IgD-negative memory B cell (primary cell): ENCODE measurements around the gene SPOUT1. TPM values are rescaled to one million over a fixed set of nuclear protein-coding genes. Genes with fewer than 3 reads are reported as not detected.
"Not testable (repeated sequence)": the region's sequence is repeated elsewhere in the genome, so short reads cannot be mapped to it uniquely, and the experiment has no call there.

Experiments used
- H3K27ac Mint-ChIP-seq, 3 donors: one replicate each; pipeline ENCODE4 v1.8.0; 2020 to 2022; ENCODE audit warnings: mild to moderate bottlenecking in 3 of 3, mixed read lengths in 3 of 3, moderate library complexity in 1 of 3
- H3K27me3 Mint-ChIP-seq: one replicate; pipeline ENCODE4 v1.8.0; 2021; ENCODE audit warnings: mixed read lengths
- H3K36me3 Mint-ChIP-seq: one replicate; pipeline ENCODE4 v1.8.0; 2020; ENCODE audit warnings: mild to moderate bottlenecking, mixed read lengths
- H3K4me1 Mint-ChIP-seq, 3 donors: one replicate each; pipeline ENCODE4 v1.8.0; 2020 to 2022; ENCODE audit warnings: mixed read lengths in 3 of 3, mild to moderate bottlenecking in 1 of 3
- H3K4me3 Mint-ChIP-seq, 4 donors: one replicate each; pipeline ENCODE4 v1.8.0; 2020 to 2022; ENCODE audit warnings: mild to moderate bottlenecking in 4 of 4, mixed read lengths in 4 of 4, moderate library complexity in 3 of 4
- H3K9me3 Mint-ChIP-seq, 3 donors: one replicate each; pipeline ENCODE4 v1.8.0; 2020 to 2021; ENCODE audit warnings: mixed read lengths in 3 of 3, mild to moderate bottlenecking in 1 of 3
- polyA plus RNA-seq: library from polyadenylated mRNA; unstranded; fragments of 300-500 nt; fragmentation: Illumina TruSeq; gene quantifications from one replicate; pipeline ENCODE4 v1.2.3, GENCODE V29; 2021

The SPOUT1 gene
- polyA plus RNA-seq, 1 donor from 2014 or later: 65.2 TPM

GRCh38 chr9:128846680-128847030, 17.1 kb upstream of the SPOUT1 start:
- Mint-ChIP-seq H3K4me1 (peaks cover 0 to 3% (median 0%) of the 10 kb centered on the region in 3 donors), H3K36me3 (peaks cover 4% of the 10 kb centered on the region), H3K9me3 (peaks cover 0 to 11% (median 6%) of the 10 kb centered on the region in 3 donors), H3K27me3 (no peaks in the 10 kb centered on the region), H3K27ac (no peak overlapping the region), H3K4me3 (no peak overlapping the region)

DNA sequence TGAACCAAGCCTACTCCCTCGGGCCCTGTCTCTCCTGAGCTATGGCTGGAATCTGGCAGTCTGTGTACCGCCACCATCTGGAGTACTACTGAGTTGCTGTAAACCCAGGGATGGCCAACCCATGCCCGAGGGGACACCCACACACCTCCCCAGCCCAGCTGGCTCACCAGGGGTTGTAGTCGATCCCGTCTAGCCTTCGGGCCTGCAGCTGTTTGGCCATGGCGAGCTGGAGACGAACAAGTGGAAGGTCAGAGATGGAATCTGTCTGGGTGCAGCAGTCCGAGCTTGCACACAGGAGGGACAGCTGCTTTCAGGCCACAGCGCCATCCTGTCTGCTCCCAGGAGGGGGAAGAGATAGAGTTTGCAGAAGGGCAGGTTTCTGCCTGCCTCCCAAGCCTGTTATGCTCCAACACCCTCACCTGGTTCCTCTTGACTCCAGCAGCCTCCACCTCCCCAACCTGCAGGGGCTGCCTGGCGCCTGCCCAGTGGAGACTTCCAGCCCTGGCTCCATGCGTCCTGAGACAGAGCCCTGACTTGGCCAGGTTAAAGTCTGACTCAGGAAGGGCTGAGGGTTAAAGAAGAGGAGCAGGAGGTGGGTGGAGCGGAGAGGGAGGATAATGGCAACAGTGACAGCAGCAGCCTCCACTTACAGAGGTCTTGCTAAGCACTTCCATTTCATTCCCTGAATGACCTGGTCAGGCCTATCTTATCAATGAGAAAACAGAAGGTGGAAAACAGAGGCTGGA, 15.8 kb upstream of the SPOUT1 start:
- Mint-ChIP-seq H3K4me1 (peaks cover 0 to 3% (median 0%) of the 10 kb centered on the region in 3 donors), H3K27me3 (no peaks in the 10 kb centered on the region), H3K4me3 (no peak overlapping the region), H3K27ac (no peak overlapping the region), H3K36me3 (peaks cover 2% of the 10 kb centered on the region), H3K9me3 (no peaks in the 10 kb centered on the region)

DNA sequence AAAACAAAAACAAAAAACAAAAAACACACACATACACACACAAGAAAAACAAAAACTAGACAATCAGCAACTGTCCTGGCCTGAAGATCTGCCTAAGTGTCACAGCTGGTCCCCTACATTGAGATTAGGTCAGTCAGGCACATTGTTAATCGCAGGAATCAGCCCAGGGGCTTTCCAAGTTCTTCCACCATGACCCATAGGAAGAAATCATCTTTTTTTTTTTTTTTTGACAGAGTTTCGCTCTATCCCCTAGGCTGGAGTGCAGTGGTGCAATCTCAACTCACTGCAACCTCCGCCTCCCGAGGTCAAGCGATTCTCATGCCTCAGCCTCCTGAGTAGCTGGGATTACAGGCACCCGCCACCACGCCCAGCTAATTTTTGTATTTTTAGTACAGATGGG, 13.6 kb upstream of the SPOUT1 start:
- not testable (repeated sequence) for H3K36me3 Mint-ChIP-seq, H3K27me3 Mint-ChIP-seq, H3K4me1 Mint-ChIP-seq, H3K27ac Mint-ChIP-seq, H3K9me3 Mint-ChIP-seq, H3K4me3 Mint-ChIP-seq

DNA sequence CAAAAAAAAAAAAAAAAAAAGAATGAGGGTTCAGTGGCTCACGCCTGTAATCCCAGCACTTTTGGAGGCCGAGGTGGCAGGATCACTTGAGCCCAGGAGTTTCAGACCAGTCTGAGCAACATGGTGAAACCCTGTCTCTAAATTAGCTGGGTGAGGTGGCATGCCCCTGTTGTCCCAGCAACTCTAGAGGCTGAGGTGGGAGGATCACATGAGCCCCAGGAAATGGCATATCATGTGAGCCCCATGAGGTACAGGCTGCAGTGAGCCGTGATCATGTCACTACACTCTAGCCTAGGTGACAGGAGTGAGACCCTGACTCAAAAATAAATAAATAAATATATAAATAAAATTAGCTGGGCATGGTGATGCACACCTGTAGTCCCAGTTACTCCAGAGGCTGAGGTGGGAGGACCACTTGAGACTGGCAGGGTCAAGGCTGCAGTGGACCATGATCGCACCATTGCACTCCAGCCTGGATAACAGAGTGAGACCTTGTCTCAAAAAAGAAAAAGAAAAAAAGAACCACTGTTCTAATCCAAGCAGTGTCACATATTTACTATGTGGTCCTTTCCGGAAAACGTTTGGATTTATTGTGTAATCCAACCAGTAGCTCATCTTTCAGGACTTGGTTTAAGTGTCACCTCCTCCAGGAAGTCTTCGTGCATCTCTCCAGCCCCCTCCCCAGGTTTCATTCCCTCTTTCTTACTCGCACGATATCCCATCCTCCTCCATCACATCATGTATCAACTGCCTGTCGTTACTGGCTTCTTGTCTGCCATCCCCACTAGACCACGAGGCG, 12.3 kb upstream of the SPOUT1 start:
- H3K27ac Mint-ChIP-seq: no peak overlapping the region
- peaks cover 5% of the 10 kb centered on the region for H3K36me3 Mint-ChIP-seq
- peaks cover 0 to 3% (median 0%) of the 10 kb centered on the region in 3 donors for H3K4me1 Mint-ChIP-seq
- no peak overlapping the region for H3K4me3 Mint-ChIP-seq
- no peaks in the 10 kb centered on the region for H3K9me3 Mint-ChIP-seq
- H3K27me3 Mint-ChIP-seq: no peaks in the 10 kb centered on the region

DNA sequence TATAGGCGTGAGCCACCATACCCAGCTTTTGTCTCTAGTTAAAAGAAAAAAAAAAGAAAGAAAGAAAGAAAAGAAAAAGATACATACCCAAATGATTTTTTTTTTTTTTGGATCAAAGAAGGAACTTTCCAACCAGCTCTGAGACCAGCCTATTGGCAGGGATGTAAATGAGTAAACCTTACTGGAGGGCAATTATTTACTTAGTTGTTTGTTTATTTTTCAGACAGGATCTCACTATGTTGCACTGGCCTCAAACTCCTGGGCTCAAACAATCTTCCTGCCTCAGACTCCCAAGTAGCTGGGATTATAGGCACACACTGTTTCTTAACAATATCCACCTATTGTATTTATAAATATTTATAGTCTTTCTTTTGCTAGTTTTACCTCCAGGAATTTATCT, 10.9 kb upstream of the SPOUT1 start:
- Mint-ChIP-seq H3K27me3 (no peaks in the 10 kb centered on the region), H3K9me3 (no peaks in the 10 kb centered on the region), H3K27ac (no peak overlapping the region), H3K4me3 (no peak overlapping the region), H3K36me3 (peaks cover 5% of the 10 kb centered on the region), H3K4me1 (peaks cover 0 to 3% (median 2%) of the 10 kb centered on the region in 3 donors)

GRCh38 chr9:128838338-128838737, 8.7 kb upstream of the SPOUT1 start:
- Mint-ChIP-seq H3K9me3 (no peaks in the 10 kb centered on the region), H3K27me3 (no peaks in the 10 kb centered on the region), H3K27ac (no peak overlapping the region), H3K36me3 (peaks cover 5% of the 10 kb centered on the region), H3K4me1 (peaks cover 0 to 3% (median 2%) of the 10 kb centered on the region in 3 donors), H3K4me3 (no peak overlapping the region)

DNA sequence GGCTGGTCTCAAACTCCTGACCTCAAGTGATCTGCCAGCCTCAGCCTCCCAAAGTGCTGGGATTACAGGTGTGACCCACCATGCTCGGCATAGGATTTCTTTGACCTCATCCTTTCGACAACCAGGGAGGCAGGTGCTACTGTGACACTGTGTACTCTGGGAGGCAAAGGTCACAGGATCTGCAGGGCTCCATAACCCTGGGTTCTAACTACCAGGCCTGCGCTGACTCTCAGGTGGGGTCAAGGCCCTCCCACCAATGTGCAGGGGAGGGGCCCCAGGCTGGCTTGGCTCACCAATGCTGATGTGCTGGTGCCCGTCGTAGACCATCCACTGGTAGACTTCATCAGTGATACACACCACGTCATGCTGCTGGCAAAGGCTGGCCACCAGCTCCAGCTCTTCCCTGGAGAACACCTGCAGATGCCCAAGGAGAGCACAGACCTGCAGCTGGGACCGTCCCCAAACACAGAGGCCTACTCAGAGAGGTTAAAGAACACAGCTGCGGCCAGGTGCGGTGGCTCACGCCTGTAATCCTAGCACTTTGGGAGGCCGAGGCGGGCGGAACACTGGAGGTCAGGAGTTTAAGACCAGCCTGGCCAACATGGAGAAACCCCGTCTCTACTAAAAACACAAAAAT, 7.0 kb upstream of the SPOUT1 start:
- Mint-ChIP-seq H3K9me3 (no peaks in the 10 kb centered on the region), H3K4me3 (no peak overlapping the region), H3K4me1 (peaks cover 0 to 2% (median 0%) of the 10 kb centered on the region in 3 donors), H3K27me3 (no peaks in the 10 kb centered on the region), H3K27ac (no peak overlapping the region), H3K36me3 (peaks cover 5% of the 10 kb centered on the region)

GRCh38 chr9:128835246-128836210, 5.9 kb upstream of the SPOUT1 start:
- H3K27me3 Mint-ChIP-seq: no peaks in the 10 kb centered on the region
- no peak overlapping the region for H3K4me3 Mint-ChIP-seq
- H3K27ac Mint-ChIP-seq: no peak overlapping the region
- peaks cover 3% of the 10 kb centered on the region for H3K36me3 Mint-ChIP-seq
- no peaks in the 10 kb centered on the region for H3K9me3 Mint-ChIP-seq
- H3K4me1 Mint-ChIP-seq: peaks cover 0 to 2% (median 0%) of the 10 kb centered on the region in 3 donors

DNA sequence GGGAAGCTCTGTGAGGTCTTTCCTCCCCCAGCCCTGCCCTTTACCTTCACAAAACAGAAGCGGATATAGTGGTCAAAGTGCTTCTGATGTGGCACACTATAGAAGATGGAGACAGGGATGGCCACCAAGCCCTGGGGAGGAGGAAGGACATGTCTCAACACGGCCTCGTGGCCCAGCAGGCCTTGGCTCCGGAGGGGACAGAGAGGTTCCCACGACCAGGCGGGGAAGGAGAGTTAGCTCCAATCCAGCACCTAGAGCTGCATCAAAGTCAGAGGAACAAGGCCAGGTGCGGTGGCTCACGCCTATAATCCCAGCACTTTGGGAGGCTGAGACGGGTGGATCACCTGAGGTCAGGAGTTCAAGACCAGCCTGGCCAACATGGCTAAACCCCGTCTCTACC, 4.1 kb upstream of the SPOUT1 start:
- Mint-ChIP-seq H3K27me3 (no peaks in the 10 kb centered on the region), H3K9me3 (no peaks in the 10 kb centered on the region), H3K4me1 (peaks cover 7 to 10% (median 8%) of the 10 kb centered on the region in 3 donors), H3K4me3 (no peak overlapping the region), H3K36me3 (peaks cover 3% of the 10 kb centered on the region), H3K27ac (no peak overlapping the region)

GRCh38 chr9:128828719-128829452, 708 bp downstream of the SPOUT1 start:
- H3K4me1 Mint-ChIP-seq: peaks cover 8 to 13% (median 12%) of the 10 kb centered on the region in 3 donors
- H3K9me3 Mint-ChIP-seq: no peaks in the 10 kb centered on the region
- H3K27ac Mint-ChIP-seq: peak overlapping the region in 2 of 3 donors; percentile 69 to 72
- H3K36me3 Mint-ChIP-seq: no peaks in the 10 kb centered on the region
- peak overlapping the region; percentile 91 to 99 (median 94) for H3K4me3 Mint-ChIP-seq
- H3K27me3 Mint-ChIP-seq: no peaks in the 10 kb centered on the region

- Mint-ChIP-seq H3K27me3 (no peaks in the 10 kb centered on the region), H3K9me3 (no peaks in the 10 kb centered on the region), H3K36me3 (no peaks in the 10 kb centered on the region), H3K27ac (peak overlapping the region in 2 of 3 donors; percentile 69 to 72), H3K4me3 (peak overlapping the region; percentile 91 to 99 (median 94)), H3K4me1 (peaks cover 8 to 13% (median 12%) of the 10 kb centered on the region in 3 donors)
Observed at GRCh38 chr9:128828267-128828666, 1.3 kb downstream of the SPOUT1 start.

- no peaks in the 10 kb centered on the region for H3K9me3 Mint-ChIP-seq
- peak overlapping the region in 1 of 4 donors; percentile 91 for H3K4me3 Mint-ChIP-seq
- H3K27me3 Mint-ChIP-seq: no peaks in the 10 kb centered on the region
- H3K27ac Mint-ChIP-seq: no peak overlapping the region
- no peaks in the 10 kb centered on the region for H3K36me3 Mint-ChIP-seq
- H3K4me1 Mint-ChIP-seq: peaks cover 8 to 13% (median 12%) of the 10 kb centered on the region in 3 donors
Observed at GRCh38 chr9:128825923-128826700, 3.5 kb downstream of the SPOUT1 start.

- Mint-ChIP-seq H3K27me3 (no peaks in the 10 kb centered on the region), H3K36me3 (no peaks in the 10 kb centered on the region), H3K27ac (peak overlapping the region in 1 of 3 donors; percentile 35), H3K4me1 (peaks cover 8 to 13% (median 12%) of the 10 kb centered on the region in 3 donors), H3K4me3 (peak overlapping the region in 1 of 4 donors; percentile 65), H3K9me3 (no peaks in the 10 kb centered on the region)
Observed at GRCh38 chr9:128824911-128825310, 4.7 kb downstream of the SPOUT1 start.
